K562 (cell line): Measurements from ENCODE around the gene ZKSCAN1. TPM values are rescaled to one million over a fixed set of nuclear protein-coding genes. Genes with fewer than 3 reads are reported as not detected.

Experiments
- ATAC-seq: fragments of 200-7000 bp; cut with Tn5 transposase; 3 replicates; pipeline ENCODE4 v1.9.1; 2020; ENCODE audit warnings: moderate library complexity
- BruUV-seq: library from RNA; stranded (reverse); fragments of 400-500 nt; replicated peaks from 2 replicates; lab custom pipeline; 2021; lab: Mats Ljungman, UMichigan
- CTCF ChIA-PET: fragments of 300-600 bp; formaldehyde crosslinking; extraction: SDS; loops from one replicate; lab custom pipeline; 2021; ENCODE audit warnings: low intra/inter-chr PET ratio; lab: Yijun Ruan, JAX
- POLR2A ChIA-PET: fragments of 300-600, 350-650 bp; sonication (Branson Sonifier 250); formaldehyde crosslinking; extraction: SDS; loops from one replicate; lab custom pipeline; 2021; ENCODE audit warnings: antibody characterized with exemption, inconsistent platforms; lab: Yijun Ruan, JAX
- DNase-seq, 4 experiments: peaks; one replicate each; pipeline versions ENCODE4 v3.0.0 to v3.0.0-alpha.2; 2011 to 2018; ENCODE audit warnings: low spot score in 3 of 4, mixed read lengths in 3 of 4; ENCODE audit errors: extremely low read depth in 1 of 4
- FAIRE-seq: peaks from 2 replicates; lab custom pipeline; 2011; peaks lifted over from hg19 to GRCh38; lab: Jason Lieb, UNC
- H2AFZ ChIP-seq: 2 replicates; pipeline ENCODE4 v1.6.0; 2011; ENCODE audit warnings: low read depth, low read length, control low read depth, inconsistent platforms
- H3K27ac ChIP-seq: fragments of 200-600 bp; 3 replicates; pipeline ENCODE4 v1.8.0; 2011; ENCODE audit warnings: low read depth, mild to moderate bottlenecking, control low read depth, inconsistent platforms, low read length, moderate library complexity, mixed read lengths; ENCODE audit errors: extremely low read depth
- H3K27me3 ChIP-seq, 2 experiments: fragments of 300-600 bp in 1 of 2; 2 replicates in 1 of 2; 3 replicates in 1 of 2; pipeline versions ENCODE4 v1.6.0 to v1.8.0; 2011; ENCODE audit warnings: inconsistent platforms in 2 of 2, low read length in 2 of 2, mild to moderate bottlenecking in 1 of 2, mixed read lengths in 1 of 2, moderate library complexity in 1 of 2; ENCODE audit not compliant: control insufficient read depth in 2 of 2, insufficient read depth in 2 of 2
- H3K36me3 ChIP-seq: fragments of 300-600 bp; 3 replicates; pipeline ENCODE4 v1.8.0; 2011; ENCODE audit warnings: mild to moderate bottlenecking, low read length, inconsistent platforms; ENCODE audit not compliant: control insufficient read depth, insufficient read depth
- H3K4me1 ChIP-seq, 2 experiments: fragments of 200-600 bp in 1 of 2; replicated peaks in 1 of 2; 2 replicates in 1 of 2; 3 replicates in 1 of 2; pipeline versions ENCODE4 v1.5.1 to v1.8.0; 2011; ENCODE audit warnings: inconsistent platforms in 2 of 2, low read length in 2 of 2, mild to moderate bottlenecking in 1 of 2, mixed read lengths in 1 of 2, moderate library complexity in 1 of 2; ENCODE audit not compliant: control insufficient read depth in 2 of 2, insufficient read depth in 2 of 2
- H3K4me2 ChIP-seq: 2 replicates; pipeline ENCODE4 v1.6.1; 2011; ENCODE audit warnings: low read length, control low read depth, inconsistent platforms, mixed read lengths; ENCODE audit not compliant: insufficient read depth
- H3K4me3 ChIP-seq: fragments of 200-600 bp; sonication (generic), shearing (Covaris generic); 2 replicates; pipeline ENCODE4 v1.5.1; 2016; ENCODE audit warnings: control low read depth, inconsistent platforms
- H3K79me2 ChIP-seq: fragments of 200-600 bp; 3 replicates; pipeline ENCODE4 v1.8.0; 2011; ENCODE audit warnings: low read length, inconsistent platforms; ENCODE audit not compliant: control insufficient read depth, insufficient read depth
- H3K9ac ChIP-seq, 2 experiments: 2 replicates each; pipeline versions ENCODE4 v1.6.0 to v1.6.1; 2011; ENCODE audit warnings: low read depth in 2 of 2, low read length in 2 of 2, control low read depth in 1 of 2, inconsistent platforms in 1 of 2, mild to moderate bottlenecking in 1 of 2, mixed read lengths in 1 of 2; ENCODE audit not compliant: insufficient read depth in 1 of 2
- H3K9me1 ChIP-seq: one replicate; pipeline ENCODE4 v1.6.0; 2011; ENCODE audit warnings: inconsistent platforms, mild to moderate bottlenecking, low read length, moderate library complexity; ENCODE audit not compliant: control insufficient read depth, insufficient read depth
- H3K9me3 ChIP-seq: replicated peaks from 2 replicates; pipeline ENCODE4 v1.5.1; 2011; ENCODE audit warnings: low read depth, low read length, inconsistent platforms; ENCODE audit not compliant: control insufficient read depth, insufficient read depth
- H4K20me1 ChIP-seq: replicated peaks from 2 replicates; pipeline ENCODE4 v1.6.1; 2011; ENCODE audit warnings: low read length, inconsistent platforms, mixed read lengths; ENCODE audit not compliant: control insufficient read depth, insufficient read depth
- BCOR ChIP-seq: fragments of 450-650 bp; IDR thresholded peaks from 2 replicates; pipeline ENCODE4 v1.6.1; 2016
- CBFB ChIP-seq: sonication (generic); formaldehyde crosslinking; IDR thresholded peaks from 2 replicates; pipeline ENCODE4 v1.4.0; 2020; ENCODE audit warnings: mild to moderate bottlenecking, missing genetic modification reagents
- GATA2 ChIP-seq: sonication (generic); formaldehyde crosslinking; IDR thresholded peaks from 2 replicates; pipeline ENCODE4 v1.4.0; 2020; ENCODE audit warnings: mild to moderate bottlenecking, missing genetic modification reagents
- HCFC1 ChIP-seq: IDR thresholded peaks from 2 replicates; pipeline ENCODE4 v1.6.1; 2012; ENCODE audit warnings: low read depth, low read length, improper control_type of control experiment
- MIER1 ChIP-seq: fragments of 450-650 bp; IDR thresholded peaks from 2 replicates; pipeline ENCODE4 v1.6.1; 2016; ENCODE audit warnings: antibody characterized with exemption, mild to moderate bottlenecking, low read depth
- POLR2B ChIP-seq: fragments of 450-650 bp; IDR thresholded peaks from 2 replicates; pipeline ENCODE4 v1.6.1; 2018; ENCODE audit warnings: low read depth; ENCODE audit not compliant: partially characterized antibody
- SREBF2 ChIP-seq: sonication (generic); formaldehyde crosslinking; IDR thresholded peaks from 2 replicates; pipeline ENCODE4 v1.4.0; 2020; ENCODE audit warnings: mild to moderate bottlenecking, missing genetic modification reagents
- SRSF3 ChIP-seq: fragments of 200-400 bp; formaldehyde crosslinking; IDR thresholded peaks from 2 replicates; pipeline ENCODE4 v1.6.1; 2016; ENCODE audit warnings: mild to moderate bottlenecking, low read length, moderate library complexity; ENCODE audit not compliant: insufficient read depth
- TCFL5 ChIP-seq: fragments of 250-450 bp; sonication (Bioruptor Pico); conservative IDR thresholded peaks from 2 replicates; pipeline ENCODE4 v1.6.1; 2021; ENCODE audit warnings: mild to moderate bottlenecking, moderate library complexity, matching md5 sums
- ZBED1 ChIP-seq: IDR thresholded peaks from 2 replicates; pipeline ENCODE4 v1.6.1; 2014
- ZC3H4 ChIP-seq: sonication (generic); formaldehyde crosslinking; IDR thresholded peaks from 2 replicates; pipeline ENCODE4 v1.9.0; 2021; ENCODE audit warnings: missing genetic modification reagents, borderline replicate concordance
- ZNF121 ChIP-seq: sonication (generic); formaldehyde crosslinking; conservative IDR thresholded peaks from 2 replicates; pipeline ENCODE4 v1.8.0; 2022; ENCODE audit warnings: missing genetic modification reagents
- ZNF79 ChIP-seq: fragments of 250-450 bp; sonication (Bioruptor Pico); IDR thresholded peaks from 2 replicates; pipeline ENCODE4 v1.4.0; 2020; ENCODE audit warnings: low read depth, mild to moderate bottlenecking, moderate library complexity
- WGBS: fragments of 100-300 bp; shearing (Covaris generic); methylation state at CpG from one replicate; pipeline ENCODE4 v1.1.6; 2016; ENCODE audit warnings: low coverage, mixed read lengths; ENCODE audit not compliant: insufficient coverage; ENCODE audit errors: missing lambda C conversion rate; 5-methylcytosine and 5-hydroxymethylcytosine counted together
- in situ Hi-C: fragments of 300-500 bp; cut with MboI; formaldehyde crosslinking; loops from 4 replicates; pipeline ENCODE4 v1.15.0; 2018; ENCODE audit warnings: inconsistent platforms, mixed read lengths
- intact Hi-C: fragments of 100-400 bp; cut with micrococcal nuclease; formaldehyde crosslinking; loops from 2 replicates; pipeline ENCODE4 v1.14.2; 2022
- polyA plus RNA-seq, 8 experiments: library from polyadenylated mRNA; depleted of rRNA in 4 of 8; stranded (reverse) in 5 of 8; unstranded in 3 of 8; fragments of >200 nt; fragmentation: Nextera tagmentation in 2 of 8; fragmentation: Illumina TruSeq in 1 of 8; extraction: Ambion mirVana in 2 of 8; extraction: Trizol in 1 of 8; gene quantifications; 2 replicates each; pipeline versions ENCODE4 v1.2.1 to v1.2.3, GENCODE V29; 2011 to 2014; ENCODE audit warnings: inconsistent platforms in 1 of 8, missing spikeins in 1 of 8
- total RNA-seq, 7 experiments: library from RNA; depleted of rRNA in 6 of 7; stranded (reverse); fragments of >200 nt in 6 of 7; fragmentation: Illumina TruSeq in 2 of 7; extraction: Trizol in 2 of 7; gene quantifications; 2 replicates each; pipeline versions ENCODE4 v1.2.1 to v1.2.3, GENCODE V29; 2011 to 2021; ENCODE audit warnings: low replicate concordance in 1 of 7
- TF ChIP-seq, protein P1 (sequence below): sonication (generic); formaldehyde crosslinking; IDR thresholded peaks from 2 replicates; pipeline ENCODE4 v1.8.1; 2023; ENCODE audit warnings: mild to moderate bottlenecking, missing genetic modification reagents
- TF ChIP-seq, protein P2 (sequence below): sonication (generic); formaldehyde crosslinking; IDR thresholded peaks from 2 replicates; pipeline ENCODE4 v1.8.0; 2022; ENCODE audit warnings: missing genetic modification reagents, mild to moderate bottlenecking, moderate library complexity, borderline replicate concordance

The ZKSCAN1 gene
- total and polyA plus RNA-seq, 9 of the 15 experiments (the other 6 are each of a cell fraction or from before 2014, with no cell fraction given): 5.3 to 43.0 (median 23.2) TPM

DNA sequence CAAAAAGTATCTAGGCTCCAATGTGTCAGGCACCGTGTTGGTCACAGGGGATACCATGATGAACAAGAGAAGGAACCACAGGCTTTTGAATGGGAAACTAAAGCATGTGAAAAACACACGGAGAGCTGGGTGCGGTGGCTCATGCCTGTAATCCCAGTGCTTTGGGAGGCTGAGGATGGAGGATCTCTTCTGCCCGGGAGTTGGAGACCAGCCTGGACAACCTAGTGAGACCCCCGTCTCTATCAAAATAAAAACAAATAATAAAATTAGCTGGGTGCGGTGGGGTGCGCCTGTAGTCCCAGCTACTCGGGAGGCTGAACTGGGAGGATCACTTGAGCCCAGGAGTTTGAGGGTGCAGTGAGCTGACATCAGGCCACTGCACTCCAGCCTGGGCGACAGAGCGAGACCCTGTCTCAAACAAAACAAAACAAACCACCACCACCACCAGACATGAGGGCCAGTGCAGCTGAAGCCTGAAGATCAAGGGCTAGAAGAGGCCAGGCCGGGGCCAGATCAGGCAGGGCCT, 72.8 kb downstream of the ZKSCAN1 start:
- CTCF ChIA-PET: interaction anchor here (0.6 kb wide), 1 partner anchor 45 kb away, joined by 3 read pairs; no protein-coding TSS in a partner anchor
- TF ChIP-seq CBFB (peak; percentile 45; the same call in 1 of the 2 replicates), SRSF3 (no peak), SREBF2 (CRISPR knock-in tag) (0 out of 2 replicates have a peak, but pooled peaks have one; percentile 29), ZNF121 (CRISPR knock-in tag) (peak; percentile 76), ZC3H4 (CRISPR knock-in tag) (peak; percentile 78; the same call in 1 of the 2 replicates), GATA2 (CRISPR knock-in tag) (0 out of 2 replicates have a peak, but pooled peaks have one; percentile 26), MIER1 (peak; percentile 51; the same call in 1 of the 2 replicates), POLR2B (no peak), ZBED1 (no peak), BCOR (peak; percentile 69), TCFL5 (CRISPR knock-in tag) (no peak), ZNF79 (CRISPR knock-in tag) (no peak), HCFC1 (no peak)
- TF ChIP-seq, protein P1, sequence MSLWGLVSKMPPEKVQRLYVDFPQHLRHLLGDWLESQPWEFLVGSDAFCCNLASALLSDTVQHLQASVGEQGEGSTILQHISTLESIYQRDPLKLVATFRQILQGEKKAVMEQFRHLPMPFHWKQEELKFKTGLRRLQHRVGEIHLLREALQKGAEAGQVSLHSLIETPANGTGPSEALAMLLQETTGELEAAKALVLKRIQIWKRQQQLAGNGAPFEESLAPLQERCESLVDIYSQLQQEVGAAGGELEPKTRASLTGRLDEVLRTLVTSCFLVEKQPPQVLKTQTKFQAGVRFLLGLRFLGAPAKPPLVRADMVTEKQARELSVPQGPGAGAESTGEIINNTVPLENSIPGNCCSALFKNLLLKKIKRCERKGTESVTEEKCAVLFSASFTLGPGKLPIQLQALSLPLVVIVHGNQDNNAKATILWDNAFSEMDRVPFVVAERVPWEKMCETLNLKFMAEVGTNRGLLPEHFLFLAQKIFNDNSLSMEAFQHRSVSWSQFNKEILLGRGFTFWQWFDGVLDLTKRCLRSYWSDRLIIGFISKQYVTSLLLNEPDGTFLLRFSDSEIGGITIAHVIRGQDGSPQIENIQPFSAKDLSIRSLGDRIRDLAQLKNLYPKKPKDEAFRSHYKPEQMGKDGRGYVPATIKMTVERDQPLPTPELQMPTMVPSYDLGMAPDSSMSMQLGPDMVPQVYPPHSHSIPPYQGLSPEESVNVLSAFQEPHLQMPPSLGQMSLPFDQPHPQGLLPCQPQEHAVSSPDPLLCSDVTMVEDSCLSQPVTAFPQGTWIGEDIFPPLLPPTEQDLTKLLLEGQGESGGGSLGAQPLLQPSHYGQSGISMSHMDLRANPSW (CRISPR knock-in tag): no peak
- TF ChIP-seq, protein P2, sequence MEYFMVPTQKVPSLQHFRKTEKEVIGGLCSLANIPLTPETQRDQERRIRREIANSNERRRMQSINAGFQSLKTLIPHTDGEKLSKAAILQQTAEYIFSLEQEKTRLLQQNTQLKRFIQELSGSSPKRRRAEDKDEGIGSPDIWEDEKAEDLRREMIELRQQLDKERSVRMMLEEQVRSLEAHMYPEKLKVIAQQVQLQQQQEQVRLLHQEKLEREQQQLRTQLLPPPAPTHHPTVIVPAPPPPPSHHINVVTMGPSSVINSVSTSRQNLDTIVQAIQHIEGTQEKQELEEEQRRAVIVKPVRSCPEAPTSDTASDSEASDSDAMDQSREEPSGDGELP (CRISPR knock-in tag): no peak

More for the DNA sequence above, 72.8 kb downstream of the ZKSCAN1 start:
- FAIRE-seq: no peak
- WGBS: 72% methylated on average over 11 of the region's 11 CpGs
- peak overlapping the region; percentile 96 to 97 for H3K9ac ChIP-seq
- no peak; the same call in 2 of the 3 replicates for ATAC-seq
- no peaks in the 10 kb centered on the region for H3K27me3 ChIP-seq
- in situ Hi-C loops: no loop called here
- H3K9me1 ChIP-seq: no peaks in the 10 kb centered on the region
- H3K4me3 ChIP-seq: peak overlapping the region; percentile 87
- peak overlapping the region; percentile 97 for H3K27ac ChIP-seq
- POLR2A ChIA-PET: interaction anchor here (0.7 to 7.9 kb wide), 5 partner anchors 9 to 593 kb away, joined by 3 to 115 read pairs (median 3); partner anchors contain the start of genes AP4M1 and MCM7
- peaks cover 13% of the 10 kb centered on the region; the same call in 1 of the 2 replicates for H4K20me1 ChIP-seq
- peaks cover 19% of the 10 kb centered on the region for H3K79me2 ChIP-seq
- DNase-seq: no peak
- H3K36me3 ChIP-seq: peaks cover 34% of the 10 kb centered on the region
- BruUV-seq: TSS peak; percentile 39
- no peaks in the 10 kb centered on the region for H3K9me3 ChIP-seq
- H2AFZ ChIP-seq: peak overlapping the region; percentile 93
- H3K4me1 ChIP-seq: peaks cover 26 to 28% of the 10 kb centered on the region in 2 experiments
- peak overlapping the region; percentile 96 for H3K4me2 ChIP-seq
- intact Hi-C loops: no loop called here
